DND-41 (cell line): Measurements from ENCODE around the gene STKLD1.

Source experiments
- CTCF ChIP-seq: IDR thresholded peaks from 2 replicates; pipeline ENCODE4 v1.5.1; 2012; ENCODE audit warnings: borderline replicate concordance, low read length, moderate library complexity, mild to moderate bottlenecking; ENCODE audit not compliant: poor library complexity, severe bottlenecking; ENCODE audit errors: extremely low read depth
- EZH2 ChIP-seq: IDR thresholded peaks from 3 replicates; pipeline ENCODE4 v1.6.1; 2012; ENCODE audit warnings: borderline replicate concordance, low read depth, mild to moderate bottlenecking, moderate library complexity, low read length, inconsistent platforms; ENCODE audit not compliant: severe bottlenecking

GRCh38 chr9:133439337-133439736, 63.2 kb downstream of the STKLD1 start:
- TF ChIP-seq CTCF = no peak
- TF ChIP-seq EZH2 = no peak
